Neural cell (in vitro differentiated cells): Measurements from ENCODE around the gene RARRES2. TPM values are rescaled to one million over a fixed set of nuclear protein-coding genes. Genes with fewer than 3 reads are reported as not detected.

Source experiments
- H2AFZ ChIP-seq: fragments of 200-600, 300-800 bp; sonication (generic), shearing (Covaris generic); 2 replicates; pipeline ENCODE4 v1.6.0; 2014; ENCODE audit warnings: low read depth, mild to moderate bottlenecking, antibody characterized with exemption, low read length, moderate library complexity
- H3F3A ChIP-seq: fragments of 200-600 bp; shearing (Covaris generic); 2 replicates; pipeline ENCODE4 v1.6.1; 2016; ENCODE audit warnings: mild to moderate bottlenecking, moderate library complexity, mixed read lengths, antibody characterized with exemption, low read length; ENCODE audit not compliant: insufficient read depth, poor library complexity, severe bottlenecking
- H3K27ac ChIP-seq: fragments of 200-600, 300-800 bp; sonication (generic), shearing (Covaris generic); 2 replicates; pipeline ENCODE4 v1.5.1; 2014; ENCODE audit warnings: mild to moderate bottlenecking, low read length, moderate library complexity
- H3K27me3 ChIP-seq: fragments of 300-800, 200-600 bp; sonication (generic), shearing (Covaris generic); 2 replicates; pipeline ENCODE4 v1.6.0; 2014; ENCODE audit warnings: mild to moderate bottlenecking, low read depth, low read length, moderate library complexity; ENCODE audit not compliant: insufficient read depth
- H3K36me3 ChIP-seq: fragments of 300-800, 200-600 bp; sonication (generic), shearing (Covaris generic); 2 replicates; pipeline ENCODE4 v1.5.1; 2014; ENCODE audit warnings: mild to moderate bottlenecking, antibody characterized with exemption, low read length, moderate library complexity; ENCODE audit not compliant: insufficient read depth
- H3K4me2 ChIP-seq: fragments of 300-800, 200-600 bp; sonication (generic), shearing (Covaris generic); 2 replicates; pipeline ENCODE4 v1.6.0; 2014; ENCODE audit warnings: mild to moderate bottlenecking, low read length
- H3K4me3 ChIP-seq: fragments of 300-800, 200-600 bp; sonication (generic), shearing (Covaris generic); 2 replicates; pipeline ENCODE4 v1.5.1; 2014; ENCODE audit warnings: mild to moderate bottlenecking, low read length, moderate library complexity
- H3K79me2 ChIP-seq: fragments of 200-600 bp; shearing (Covaris generic); replicated peaks from 2 replicates; pipeline ENCODE4 v1.6.0; 2014; ENCODE audit warnings: mild to moderate bottlenecking, low read length, moderate library complexity; ENCODE audit not compliant: insufficient read depth
- H3K9ac ChIP-seq: fragments of 300-800, 200-600 bp; sonication (generic), shearing (Covaris generic); 2 replicates; pipeline ENCODE4 v1.6.1; 2016; ENCODE audit warnings: mild to moderate bottlenecking, low read length, mixed read lengths
- H3K9me2 ChIP-seq: fragments of 200-600 bp; shearing (Covaris generic); 2 replicates; pipeline ENCODE4 v1.6.1; 2016; ENCODE audit warnings: mild to moderate bottlenecking, low read length, mixed read lengths; ENCODE audit not compliant: insufficient read depth
- H3K9me3 ChIP-seq: fragments of 200-600, 300-800 bp; sonication (generic), shearing (Covaris generic); 2 replicates; pipeline ENCODE4 v1.6.1; 2016; ENCODE audit warnings: mild to moderate bottlenecking, mixed run types, low read length, moderate library complexity, mixed read lengths
- H4K20me1 ChIP-seq: fragments of 200-600 bp; shearing (Covaris generic); 2 replicates; pipeline ENCODE4 v1.6.1; 2016; ENCODE audit warnings: mild to moderate bottlenecking, mixed run types; ENCODE audit not compliant: insufficient read depth
- EP300 ChIP-seq: fragments of 450-650 bp; conservative IDR thresholded peaks from 2 replicates; pipeline ENCODE4 v1.6.1; 2014; ENCODE audit warnings: antibody characterized with exemption, mild to moderate bottlenecking, moderate library complexity; ENCODE audit not compliant: poor library complexity, severe bottlenecking
- EZH2 ChIP-seq: fragments of 200-600, 300-800 bp; shearing (Covaris generic), sonication (generic); IDR thresholded peaks from 2 replicates; pipeline ENCODE4 v1.6.1; 2014; ENCODE audit warnings: antibody characterized with exemption, low read length, borderline replicate concordance, mild to moderate bottlenecking; ENCODE audit not compliant: insufficient read depth, poor library complexity, severe bottlenecking
- MXI1 ChIP-seq: fragments of 450-650 bp; conservative IDR thresholded peaks from 2 replicates; pipeline ENCODE4 v1.6.1; 2014; ENCODE audit warnings: antibody characterized with exemption, mild to moderate bottlenecking; ENCODE audit not compliant: poor library complexity, severe bottlenecking
- POLR2AphosphoS5 ChIP-seq: IDR thresholded peaks from 2 replicates; pipeline ENCODE4 v1.6.1; 2012
- RAD21 ChIP-seq: fragments of 450-650 bp; conservative IDR thresholded peaks from 2 replicates; pipeline ENCODE4 v1.6.1; 2014; ENCODE audit warnings: antibody characterized with exemption, mild to moderate bottlenecking, moderate library complexity
- SMC3 ChIP-seq: fragments of 450-650 bp; conservative IDR thresholded peaks from 2 replicates; pipeline ENCODE4 v1.6.1; 2014; ENCODE audit warnings: antibody characterized with exemption, mild to moderate bottlenecking, moderate library complexity; ENCODE audit not compliant: poor library complexity
- TAF1 ChIP-seq: IDR thresholded peaks from 2 replicates; pipeline ENCODE4 v1.6.1; 2012; ENCODE audit warnings: low read depth
- polyA plus RNA-seq: library from polyadenylated mRNA; depleted of rRNA; stranded (reverse); fragments of >200 nt; gene quantifications from 2 replicates; pipeline ENCODE4 v1.2.3, GENCODE V29; 2014
- TF ChIP-seq, protein P1 (sequence below): IDR thresholded peaks from 2 replicates; pipeline ENCODE4 v1.6.1; 2012; ENCODE audit warnings: borderline replicate concordance
- TF ChIP-seq, protein P2 (sequence below): fragments of 450-650 bp; IDR thresholded peaks from 2 replicates; pipeline ENCODE4 v1.5.1; 2014; ENCODE audit warnings: antibody characterized with exemption, mild to moderate bottlenecking, moderate library complexity; ENCODE audit not compliant: poor library complexity, severe bottlenecking

Gene RARRES2
- polyA plus RNA-seq, 1 donor from 2014 or later = 0.71 TPM

DNA sequence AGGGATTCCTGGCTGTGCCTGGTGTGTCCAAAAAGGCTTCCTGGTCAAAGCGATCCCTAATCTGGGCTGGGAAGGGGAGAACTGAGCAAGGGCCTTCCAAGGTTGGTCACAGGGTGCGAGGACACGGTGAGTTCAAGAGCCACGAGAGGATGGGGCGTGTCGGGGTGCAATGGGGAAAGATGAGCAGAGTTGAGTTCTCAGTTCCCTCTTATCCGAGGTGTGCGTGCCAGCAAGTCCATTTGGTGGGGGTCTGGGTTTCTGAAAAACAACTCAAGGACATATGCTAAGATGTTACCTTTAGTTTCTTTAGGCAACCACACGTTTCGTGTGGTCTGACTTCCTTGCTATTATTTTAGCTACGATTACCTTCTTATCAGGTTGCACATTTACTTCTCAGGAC is 39.0 kb upstream of the RARRES2 start:
- Histone ChIP-seq H3K4me3 (peak overlapping the region; percentile 96), H4K20me1 (no peaks in the 10 kb centered on the region), H3K79me2 (peaks cover 62% of the 10 kb centered on the region), H2AFZ (no peak overlapping the region), H3F3A (peaks cover 4% of the 10 kb centered on the region), H3K4me2 (peak overlapping the region; percentile 99), H3K27ac (peak overlapping the region; percentile 87), H3K36me3 (no peaks in the 10 kb centered on the region), H3K27me3 (no peaks in the 10 kb centered on the region), H3K9me2 (no peaks in the 10 kb centered on the region), H3K9me3 (no peaks in the 10 kb centered on the region), H3K9ac (peak overlapping the region; percentile 92)
- TF ChIP-seq SMC3 = no peak
- TF ChIP-seq POLR2AphosphoS5 = no peak
- no peak for TF ChIP-seq RAD21
- TF ChIP-seq EP300 = no peak
- TF ChIP-seq EZH2 = no peak
- TF ChIP-seq, protein P1, sequence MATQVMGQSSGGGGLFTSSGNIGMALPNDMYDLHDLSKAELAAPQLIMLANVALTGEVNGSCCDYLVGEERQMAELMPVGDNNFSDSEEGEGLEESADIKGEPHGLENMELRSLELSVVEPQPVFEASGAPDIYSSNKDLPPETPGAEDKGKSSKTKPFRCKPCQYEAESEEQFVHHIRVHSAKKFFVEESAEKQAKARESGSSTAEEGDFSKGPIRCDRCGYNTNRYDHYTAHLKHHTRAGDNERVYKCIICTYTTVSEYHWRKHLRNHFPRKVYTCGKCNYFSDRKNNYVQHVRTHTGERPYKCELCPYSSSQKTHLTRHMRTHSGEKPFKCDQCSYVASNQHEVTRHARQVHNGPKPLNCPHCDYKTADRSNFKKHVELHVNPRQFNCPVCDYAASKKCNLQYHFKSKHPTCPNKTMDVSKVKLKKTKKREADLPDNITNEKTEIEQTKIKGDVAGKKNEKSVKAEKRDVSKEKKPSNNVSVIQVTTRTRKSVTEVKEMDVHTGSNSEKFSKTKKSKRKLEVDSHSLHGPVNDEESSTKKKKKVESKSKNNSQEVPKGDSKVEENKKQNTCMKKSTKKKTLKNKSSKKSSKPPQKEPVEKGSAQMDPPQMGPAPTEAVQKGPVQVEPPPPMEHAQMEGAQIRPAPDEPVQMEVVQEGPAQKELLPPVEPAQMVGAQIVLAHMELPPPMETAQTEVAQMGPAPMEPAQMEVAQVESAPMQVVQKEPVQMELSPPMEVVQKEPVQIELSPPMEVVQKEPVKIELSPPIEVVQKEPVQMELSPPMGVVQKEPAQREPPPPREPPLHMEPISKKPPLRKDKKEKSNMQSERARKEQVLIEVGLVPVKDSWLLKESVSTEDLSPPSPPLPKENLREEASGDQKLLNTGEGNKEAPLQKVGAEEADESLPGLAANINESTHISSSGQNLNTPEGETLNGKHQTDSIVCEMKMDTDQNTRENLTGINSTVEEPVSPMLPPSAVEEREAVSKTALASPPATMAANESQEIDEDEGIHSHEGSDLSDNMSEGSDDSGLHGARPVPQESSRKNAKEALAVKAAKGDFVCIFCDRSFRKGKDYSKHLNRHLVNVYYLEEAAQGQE = no peak
- TF ChIP-seq TAF1 = no peak
- TF ChIP-seq MXI1 = no peak
- TF ChIP-seq, protein P2, sequence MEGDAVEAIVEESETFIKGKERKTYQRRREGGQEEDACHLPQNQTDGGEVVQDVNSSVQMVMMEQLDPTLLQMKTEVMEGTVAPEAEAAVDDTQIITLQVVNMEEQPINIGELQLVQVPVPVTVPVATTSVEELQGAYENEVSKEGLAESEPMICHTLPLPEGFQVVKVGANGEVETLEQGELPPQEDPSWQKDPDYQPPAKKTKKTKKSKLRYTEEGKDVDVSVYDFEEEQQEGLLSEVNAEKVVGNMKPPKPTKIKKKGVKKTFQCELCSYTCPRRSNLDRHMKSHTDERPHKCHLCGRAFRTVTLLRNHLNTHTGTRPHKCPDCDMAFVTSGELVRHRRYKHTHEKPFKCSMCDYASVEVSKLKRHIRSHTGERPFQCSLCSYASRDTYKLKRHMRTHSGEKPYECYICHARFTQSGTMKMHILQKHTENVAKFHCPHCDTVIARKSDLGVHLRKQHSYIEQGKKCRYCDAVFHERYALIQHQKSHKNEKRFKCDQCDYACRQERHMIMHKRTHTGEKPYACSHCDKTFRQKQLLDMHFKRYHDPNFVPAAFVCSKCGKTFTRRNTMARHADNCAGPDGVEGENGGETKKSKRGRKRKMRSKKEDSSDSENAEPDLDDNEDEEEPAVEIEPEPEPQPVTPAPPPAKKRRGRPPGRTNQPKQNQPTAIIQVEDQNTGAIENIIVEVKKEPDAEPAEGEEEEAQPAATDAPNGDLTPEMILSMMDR = no peak

DNA sequence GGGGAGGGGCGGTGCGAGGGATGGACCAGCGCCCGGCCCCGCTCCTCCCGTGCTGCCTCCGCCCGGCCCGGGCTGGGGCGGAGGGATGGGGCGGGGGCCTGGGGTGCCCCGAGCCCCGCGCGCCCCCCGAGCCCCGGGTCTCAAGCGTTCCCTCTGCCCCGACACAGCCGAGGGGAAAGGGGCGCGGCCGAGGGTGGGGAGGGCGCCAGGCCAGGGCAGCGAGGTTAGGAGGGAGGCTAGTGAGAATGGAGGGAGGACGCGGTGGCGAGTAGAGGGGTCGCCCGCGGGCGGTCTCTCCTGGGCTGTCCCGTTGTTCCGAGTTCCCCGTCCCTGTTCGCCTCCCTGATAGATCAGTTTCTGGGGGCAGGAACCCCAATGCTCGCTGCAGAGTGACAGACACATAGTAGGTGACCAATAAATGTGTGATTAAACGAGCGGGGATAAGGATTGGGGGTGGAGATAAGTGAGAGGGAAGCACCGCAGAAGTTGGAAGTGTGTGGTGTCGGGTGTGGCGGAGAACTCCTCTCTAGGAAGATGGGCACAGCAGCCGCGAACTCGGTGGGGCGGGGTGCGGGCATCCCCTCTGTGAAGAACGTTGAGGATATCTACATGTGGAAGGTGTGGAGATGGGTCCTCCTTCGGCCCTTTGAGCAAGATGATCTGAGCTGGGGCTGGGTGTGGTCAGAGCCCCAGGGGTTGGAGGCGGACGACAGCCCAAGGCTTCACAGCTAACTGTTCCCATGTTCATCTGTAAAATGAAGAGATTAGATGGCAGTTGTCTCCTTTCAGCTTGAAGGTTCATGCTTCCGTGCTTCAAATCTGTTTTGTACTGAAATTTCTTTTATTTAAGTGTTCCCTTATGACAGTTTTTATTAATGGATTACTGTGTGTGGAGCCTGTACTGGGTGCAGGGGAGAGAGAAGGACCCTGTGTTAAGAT is 38.3 kb upstream of the RARRES2 start:
- Histone ChIP-seq H3K4me3 (peak overlapping the region; percentile 96), H3K9me2 (no peaks in the 10 kb centered on the region), H3K79me2 (peaks cover 57% of the 10 kb centered on the region), H3K36me3 (no peaks in the 10 kb centered on the region), H2AFZ (peak overlapping the region; percentile 38), H4K20me1 (no peaks in the 10 kb centered on the region), H3K27me3 (no peaks in the 10 kb centered on the region), H3K27ac (peak overlapping the region; percentile 87), H3F3A (peaks cover 4% of the 10 kb centered on the region), H3K9me3 (no peaks in the 10 kb centered on the region), H3K9ac (peak overlapping the region; percentile 92), H3K4me2 (peak overlapping the region; percentile 99)
- no peak for TF ChIP-seq TAF1
- TF ChIP-seq EZH2 = no peak
- TF ChIP-seq MXI1 = no peak
- TF ChIP-seq RAD21 = no peak
- TF ChIP-seq SMC3 = no peak
- no peak for TF ChIP-seq POLR2AphosphoS5
- TF ChIP-seq EP300 = no peak
- TF ChIP-seq, protein P1 = no peak
- TF ChIP-seq, protein P2 = no peak
